ENCODE measurements around the gene PTPRH.
"Not testable (repeated sequence)": the region's sequence is repeated elsewhere in the genome, so short reads cannot be mapped to it uniquely, and the experiment has no call there.

The PTPRH gene

DNA sequence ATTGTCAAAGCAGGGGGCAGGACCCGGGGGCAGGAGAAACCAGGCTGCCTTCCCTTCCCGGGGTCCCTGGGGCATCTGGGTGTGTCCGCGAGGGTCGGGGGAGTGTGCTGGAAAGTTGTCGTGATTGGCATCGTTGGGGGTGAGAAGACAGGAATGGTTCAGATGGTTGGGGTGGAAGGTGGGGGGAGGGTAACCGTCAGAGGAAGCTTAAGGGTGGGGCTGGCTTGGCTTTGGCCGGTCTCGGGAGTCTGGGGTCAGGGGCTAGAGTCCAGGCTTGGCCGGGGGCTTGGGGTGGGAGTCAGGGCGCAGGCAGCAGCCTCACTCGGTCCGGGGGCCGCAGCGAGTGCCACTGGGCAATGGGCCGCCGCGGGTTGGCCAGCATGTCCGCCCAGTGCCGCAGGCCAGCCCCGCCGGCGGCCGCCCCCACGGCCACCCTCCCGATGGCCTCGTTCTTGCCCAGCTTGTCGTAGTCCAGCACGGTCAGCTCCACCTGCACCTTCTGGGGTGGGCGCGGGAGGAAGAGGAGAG lies 36.1 kb downstream of the PTPRH start:
- peaks cover 15% of the 10 kb centered on the region for H3K9me3 Mint-ChIP-seq
- H3K4me3 Mint-ChIP-seq: peak overlapping the region; percentile 74
- no peaks in the 10 kb centered on the region for H3K36me3 Mint-ChIP-seq (ENCODE audit: low read depth)
- H3K27ac Mint-ChIP-seq: no peak overlapping the region
- H3K4me1 Mint-ChIP-seq: peaks cover 11% of the 10 kb centered on the region
- peaks cover 100% of the 10 kb centered on the region for H3K27me3 Mint-ChIP-seq (ENCODE audit: low read depth, poor library complexity)
- TF ChIP-seq, protein P1, sequence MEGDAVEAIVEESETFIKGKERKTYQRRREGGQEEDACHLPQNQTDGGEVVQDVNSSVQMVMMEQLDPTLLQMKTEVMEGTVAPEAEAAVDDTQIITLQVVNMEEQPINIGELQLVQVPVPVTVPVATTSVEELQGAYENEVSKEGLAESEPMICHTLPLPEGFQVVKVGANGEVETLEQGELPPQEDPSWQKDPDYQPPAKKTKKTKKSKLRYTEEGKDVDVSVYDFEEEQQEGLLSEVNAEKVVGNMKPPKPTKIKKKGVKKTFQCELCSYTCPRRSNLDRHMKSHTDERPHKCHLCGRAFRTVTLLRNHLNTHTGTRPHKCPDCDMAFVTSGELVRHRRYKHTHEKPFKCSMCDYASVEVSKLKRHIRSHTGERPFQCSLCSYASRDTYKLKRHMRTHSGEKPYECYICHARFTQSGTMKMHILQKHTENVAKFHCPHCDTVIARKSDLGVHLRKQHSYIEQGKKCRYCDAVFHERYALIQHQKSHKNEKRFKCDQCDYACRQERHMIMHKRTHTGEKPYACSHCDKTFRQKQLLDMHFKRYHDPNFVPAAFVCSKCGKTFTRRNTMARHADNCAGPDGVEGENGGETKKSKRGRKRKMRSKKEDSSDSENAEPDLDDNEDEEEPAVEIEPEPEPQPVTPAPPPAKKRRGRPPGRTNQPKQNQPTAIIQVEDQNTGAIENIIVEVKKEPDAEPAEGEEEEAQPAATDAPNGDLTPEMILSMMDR (IDR thresholded peaks at IDR 0.05): no peak
- peak; percentile 44 for DNase-seq

DNA sequence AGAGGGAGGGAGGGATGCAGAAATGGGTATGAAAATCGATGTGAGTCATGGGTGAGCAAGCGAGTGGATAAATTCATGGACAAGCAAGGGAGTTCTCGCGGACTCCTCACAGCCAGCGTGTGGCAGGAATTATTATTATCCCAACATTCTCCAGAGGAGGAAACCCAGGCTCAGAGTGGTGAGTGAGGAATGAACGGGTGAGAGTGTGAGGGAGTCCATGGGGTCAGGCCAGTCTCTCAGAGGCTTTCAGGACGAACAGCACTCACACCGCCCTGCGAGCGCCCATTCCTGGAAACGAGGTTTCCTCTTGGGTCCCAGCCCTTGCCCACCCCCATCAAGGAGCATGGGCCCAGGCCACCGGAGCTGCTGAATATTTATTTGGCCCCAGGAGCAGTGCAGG lies 36.6 kb downstream of the PTPRH start:
- H3K4me3 Mint-ChIP-seq: peak overlapping the region; percentile 74
- H3K9me3 Mint-ChIP-seq: peaks cover 15% of the 10 kb centered on the region
- H3K27ac Mint-ChIP-seq: no peak overlapping the region
- TF ChIP-seq, protein P1 (IDR thresholded peaks at IDR 0.05): no peak
- H3K4me1 Mint-ChIP-seq: peaks cover 11% of the 10 kb centered on the region
- H3K27me3 Mint-ChIP-seq (ENCODE audit: low read depth, poor library complexity): peaks cover 97% of the 10 kb centered on the region
- no peaks in the 10 kb centered on the region for H3K36me3 Mint-ChIP-seq (ENCODE audit: low read depth)
- DNase-seq: no peak

DNA sequence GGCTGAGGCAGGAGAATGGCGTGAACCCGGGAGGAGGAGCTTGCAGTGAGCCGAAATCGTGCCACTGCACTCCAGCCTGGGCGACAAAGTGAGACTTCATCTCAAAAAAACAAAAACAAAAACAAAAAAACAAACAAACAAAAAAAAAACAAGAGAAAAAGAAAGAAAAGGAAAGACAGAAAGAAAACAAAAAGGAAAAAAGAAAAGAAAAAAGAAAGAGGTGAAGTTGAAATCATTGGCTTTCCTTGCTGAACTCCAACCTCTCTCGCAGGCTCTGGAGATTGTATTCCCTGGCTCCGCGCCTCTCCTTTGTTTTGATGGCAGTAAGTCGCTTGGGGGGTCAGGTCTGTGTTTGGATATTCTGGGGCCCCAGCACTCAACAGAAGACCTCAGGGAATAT lies 37.0 kb downstream of the PTPRH start:
- DNase-seq; H3K36me3 Mint-ChIP-seq (ENCODE audit: low read depth); H3K27ac Mint-ChIP-seq: not testable (repeated sequence)
- Mint-ChIP-seq H3K27me3 (ENCODE audit: low read depth, poor library complexity) (peaks cover 95% of the 10 kb centered on the region), H3K4me1 (peaks cover 11% of the 10 kb centered on the region), H3K4me3 (peak overlapping the region; percentile 74), H3K9me3 (peaks cover 15% of the 10 kb centered on the region)

DNA sequence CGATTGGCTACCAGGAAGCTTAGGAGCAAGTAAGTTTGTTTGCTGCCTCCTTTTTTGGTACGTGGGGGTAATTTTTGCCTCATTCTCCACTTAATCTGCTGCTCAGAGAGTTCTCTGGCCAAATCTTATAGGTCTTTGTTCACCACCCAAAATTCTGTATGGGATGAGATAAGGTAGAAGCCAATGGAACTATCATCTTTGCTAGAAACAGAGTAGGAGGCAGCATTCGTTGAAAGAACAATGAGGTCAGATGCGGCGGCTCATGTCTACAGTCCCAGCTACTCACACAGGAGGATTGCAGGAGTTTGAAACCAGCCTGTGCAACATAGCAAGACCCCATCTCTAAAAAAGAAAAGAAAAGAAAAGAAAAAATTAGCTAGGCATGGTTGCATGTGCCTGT lies 37.9 kb downstream of the PTPRH start:
- TF ChIP-seq, protein P1 (IDR thresholded peaks at IDR 0.05): no peak
- Mint-ChIP-seq H3K36me3 (ENCODE audit: low read depth) (no peaks in the 10 kb centered on the region), H3K4me3 (no peak overlapping the region), H3K27ac (no peak overlapping the region), H3K9me3 (peaks cover 15% of the 10 kb centered on the region), H3K27me3 (ENCODE audit: low read depth, poor library complexity) (peaks cover 92% of the 10 kb centered on the region), H3K4me1 (peaks cover 19% of the 10 kb centered on the region)
- no peak for DNase-seq

DNA sequence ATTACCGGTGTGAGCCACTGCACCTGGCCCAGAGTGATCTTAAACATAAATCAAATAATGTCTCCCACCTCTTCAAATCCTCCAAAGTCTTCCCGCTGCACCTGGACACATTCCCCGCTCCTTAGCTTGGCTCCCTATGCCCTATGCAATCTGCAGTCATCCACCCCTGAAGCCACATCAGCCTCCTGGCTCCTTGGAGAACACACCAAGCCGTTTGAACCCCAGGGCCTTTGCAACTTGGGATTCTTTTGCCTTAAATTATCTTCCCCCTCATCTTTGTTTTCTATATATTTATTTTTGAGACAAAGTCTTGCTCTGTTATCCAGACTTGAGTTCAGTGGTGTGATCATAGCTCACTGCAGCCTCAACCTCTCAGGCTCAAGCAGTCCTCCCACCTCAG lies 40.2 kb downstream of the PTPRH start:
- Mint-ChIP-seq H3K27me3 (ENCODE audit: low read depth, poor library complexity) (peaks cover 76% of the 10 kb centered on the region), H3K9me3 (peaks cover 6% of the 10 kb centered on the region), H3K27ac (no peak overlapping the region), H3K4me1 (peaks cover 20% of the 10 kb centered on the region), H3K4me3 (no peak overlapping the region), H3K36me3 (ENCODE audit: low read depth) (no peaks in the 10 kb centered on the region)
- no peak for DNase-seq
- TF ChIP-seq, protein P1 (IDR thresholded peaks at IDR 0.05): no peak

DNA sequence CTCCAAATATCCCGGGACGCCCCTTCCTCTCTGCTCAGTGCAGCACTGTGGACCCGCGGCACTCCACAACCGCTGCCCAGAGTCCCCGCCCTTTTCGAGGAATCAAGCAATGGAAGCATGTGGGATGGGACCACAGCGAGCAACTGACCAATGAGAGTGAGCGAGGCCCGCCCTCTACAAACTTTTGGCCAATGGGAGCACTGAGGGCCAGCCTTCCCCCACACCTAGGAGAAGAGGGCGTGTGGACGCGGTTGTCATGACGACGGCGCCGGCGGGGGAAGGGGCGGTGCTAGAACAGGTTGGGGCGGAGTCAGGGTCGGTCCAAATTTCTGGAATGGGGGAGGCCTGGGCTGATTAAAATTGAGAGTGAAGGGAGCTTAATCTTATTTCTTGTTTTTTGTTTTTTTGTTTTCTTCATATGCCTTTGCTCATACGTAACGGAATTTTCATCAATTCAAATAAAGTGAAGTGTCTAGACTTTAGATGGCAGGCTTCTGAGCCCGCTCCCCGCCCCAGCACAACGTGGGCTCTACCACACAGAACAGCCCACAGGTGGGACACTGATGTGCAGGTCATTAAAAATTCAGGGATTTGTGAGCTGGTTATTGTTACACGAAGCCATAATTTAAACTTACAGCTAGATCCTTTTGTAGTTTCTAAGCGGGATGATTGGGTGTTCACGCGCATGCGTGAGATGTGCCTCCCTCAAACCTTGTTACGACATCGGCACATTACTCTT lies 42.6 kb downstream of the PTPRH start, which contains the start of gene DNAAF3:
Gene DNAAF3 (minus strand): TSS at position 84 of the 739 bp plus-strand sequence. CDS start 200 bp downstream, outside the sequence.
- Mint-ChIP-seq H3K4me3 (peak within 1 kb of the TSS; percentile 90), H3K4me1 (peaks cover 8% of the 10 kb centered on the region), H3K9me3 (peaks cover 4% of the 10 kb centered on the region), H3K27ac (peak within 1 kb of the TSS; percentile 98), H3K36me3 (ENCODE audit: low read depth) (no peaks in the 10 kb centered on the region), H3K27me3 (ENCODE audit: low read depth, poor library complexity) (peaks cover 73% of the 10 kb centered on the region)
- TF ChIP-seq, protein P1 (IDR thresholded peaks at IDR 0.05): no peak
- DNase-seq: peak; percentile 98
